ENCODE data around the gene GFPT2.

GFPT2 gene

GRCh38 chr5:180350711-180351465 is 2.2 kb downstream of the GFPT2 start:
- DNase-seq (ENCODE audit: low read depth in 3 of 3): no peak

- DNase-seq (ENCODE audit: low read depth in 3 of 3): no peak
Measured at GRCh38 chr5:180350296-180350695, 2.8 kb downstream of the GFPT2 start.

GRCh38 chr5:180349391-180349790 is 3.7 kb downstream of the GFPT2 start:
- DNase-seq (ENCODE audit: low read depth in 3 of 3): no peak

- DNase-seq (ENCODE audit: low read depth in 3 of 3): no peak
Measured at GRCh38 chr5:180348336-180348735, 4.8 kb downstream of the GFPT2 start.

GRCh38 chr5:180347702-180348101 is 5.4 kb downstream of the GFPT2 start:
- DNase-seq (ENCODE audit: low read depth in 3 of 3): no peak

- DNase-seq (ENCODE audit: low read depth in 3 of 3): no peak
Measured at GRCh38 chr5:180346358-180346757, 6.8 kb downstream of the GFPT2 start.

- no peak for DNase-seq (ENCODE audit: low read depth in 3 of 3)
Measured at GRCh38 chr5:180345781-180346180, 7.4 kb downstream of the GFPT2 start.

- DNase-seq (ENCODE audit: low read depth in 3 of 3): no peak
Measured at GRCh38 chr5:180345186-180345585, 8.0 kb downstream of the GFPT2 start.

GRCh38 chr5:180344696-180344999 is 8.5 kb downstream of the GFPT2 start:
- DNase-seq (ENCODE audit: low read depth in 3 of 3): no peak

GRCh38 chr5:180343831-180344695 is 9.1 kb downstream of the GFPT2 start:
- DNase-seq (ENCODE audit: low read depth in 3 of 3): no peak

GRCh38 chr5:180343110-180343830 is 9.9 kb downstream of the GFPT2 start:
- DNase-seq (ENCODE audit: low read depth in 3 of 3): no peak

- no peak for DNase-seq (ENCODE audit: low read depth in 3 of 3)
Measured at GRCh38 chr5:180341595-180341994, 11.5 kb downstream of the GFPT2 start.

GRCh38 chr5:180340856-180341255 is 12.3 kb downstream of the GFPT2 start:
- DNase-seq (ENCODE audit: low read depth in 3 of 3): no peak

GRCh38 chr5:180339583-180340183 is 13.5 kb downstream of the GFPT2 start:
- DNase-seq (ENCODE audit: low read depth in 3 of 3): no peak

- no peak for DNase-seq (ENCODE audit: low read depth in 3 of 3)
Measured at GRCh38 chr5:180338001-180338707, 15.0 kb downstream of the GFPT2 start.

- no peak for DNase-seq (ENCODE audit: low read depth in 3 of 3)
Measured at GRCh38 chr5:180336234-180337020, 16.7 kb downstream of the GFPT2 start.

GRCh38 chr5:180335614-180336233 is 17.4 kb downstream of the GFPT2 start:
- no peak for DNase-seq (ENCODE audit: low read depth in 3 of 3)

GRCh38 chr5:180334751-180335613 is 18.2 kb downstream of the GFPT2 start:
- DNase-seq (ENCODE audit: low read depth in 3 of 3): no peak

- no peak for DNase-seq (ENCODE audit: low read depth in 3 of 3)
Measured at GRCh38 chr5:180334176-180334575, 19.0 kb downstream of the GFPT2 start.

Data from stimulated activated CD4-positive, alpha-beta T cell treated with anti-CD3 and anti-CD28 coated beads, TNF-alpha, amount 100 ng/mL, for 4 hours (primary cell).